SW480 (cell line): ENCODE data around the gene KITLG.
"Not testable (repeated sequence)": the region's sequence is repeated elsewhere in the genome, so short reads cannot be mapped to it uniquely, and the experiment has no call there.

ENCODE experiments used
- DNase-seq: peaks from one replicate; pipeline ENCODE4 v3.0.0-alpha.2; 2016; ENCODE audit warnings: low spot score

The KITLG gene

DNA sequence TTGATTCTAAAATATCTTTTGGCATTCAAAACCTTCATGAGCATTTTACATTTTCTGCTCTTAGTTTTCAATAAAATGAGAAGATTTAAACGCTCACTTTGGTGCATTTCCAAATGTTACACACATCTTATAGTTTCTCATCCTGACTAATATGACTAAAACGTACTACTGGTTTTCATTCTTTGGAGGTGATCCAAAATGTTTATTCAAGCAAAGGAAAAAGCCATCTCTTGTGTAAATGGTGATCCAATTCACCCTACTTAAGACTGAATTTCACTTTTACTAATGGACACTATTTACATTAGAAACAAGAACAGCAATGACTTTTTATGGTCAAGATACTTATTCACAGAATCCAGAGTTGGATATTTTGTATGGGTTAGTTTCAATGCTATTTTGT lies 86.6 kb downstream of the KITLG start:
- no peak for DNase-seq

DNA sequence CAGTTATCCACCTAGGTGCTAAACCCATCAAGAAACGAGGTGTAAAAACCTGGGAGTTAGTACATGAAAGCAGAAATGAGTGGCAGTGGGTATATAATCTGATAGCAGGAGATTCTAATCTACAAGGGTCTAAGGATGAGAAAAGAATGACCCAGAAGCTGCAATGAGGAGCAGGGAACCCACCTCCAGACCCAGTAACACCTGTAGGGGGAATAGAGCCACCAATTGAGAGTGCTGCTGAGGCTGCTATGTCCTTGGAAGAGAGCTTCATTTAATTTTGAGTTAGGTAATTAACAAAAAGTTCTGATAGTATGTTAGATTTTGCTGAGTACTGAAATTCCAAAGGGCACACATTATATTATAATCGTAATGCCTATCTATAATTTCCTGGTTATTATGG lies 89.8 kb downstream of the KITLG start:
- DNase-seq = no peak

DNA sequence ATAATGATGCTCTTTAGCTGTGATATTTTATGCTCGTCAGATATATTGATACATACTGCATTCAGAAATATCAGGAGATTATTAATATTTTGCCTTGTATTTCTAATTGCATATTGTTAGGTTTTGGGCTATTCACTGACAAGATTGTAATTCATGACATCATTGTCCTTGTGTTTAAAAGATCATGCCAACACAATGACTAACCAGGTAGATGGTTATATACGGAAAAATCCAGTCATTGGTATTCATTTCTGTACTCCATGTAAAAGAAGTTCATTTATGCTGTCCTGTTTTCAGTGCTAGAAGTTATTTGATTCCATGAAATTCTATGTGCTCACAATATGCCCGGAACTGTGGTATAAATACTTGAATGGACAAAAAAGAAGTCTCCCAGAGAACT lies 107.5 kb downstream of the KITLG start:
- DNase-seq = no peak

DNA sequence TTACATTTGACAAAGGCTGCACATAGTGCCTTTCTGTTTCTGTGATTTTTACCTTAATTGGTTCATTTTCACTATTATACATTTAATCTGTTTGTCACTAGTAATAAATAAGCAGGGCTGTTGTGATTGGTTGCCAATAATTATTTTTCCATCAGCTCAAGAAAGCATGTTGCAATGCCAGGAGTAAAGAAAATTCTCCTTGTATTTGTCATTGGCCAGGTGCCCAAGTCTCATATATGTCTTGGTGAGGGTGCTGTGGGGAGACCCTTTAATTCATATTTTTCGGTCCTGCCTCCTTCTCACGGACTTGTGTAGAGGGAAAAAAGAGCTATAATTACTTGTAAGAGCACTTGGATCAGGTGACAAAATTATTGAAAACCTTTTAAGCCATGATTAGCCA lies 108.0 kb downstream of the KITLG start:
- no peak for DNase-seq

DNA sequence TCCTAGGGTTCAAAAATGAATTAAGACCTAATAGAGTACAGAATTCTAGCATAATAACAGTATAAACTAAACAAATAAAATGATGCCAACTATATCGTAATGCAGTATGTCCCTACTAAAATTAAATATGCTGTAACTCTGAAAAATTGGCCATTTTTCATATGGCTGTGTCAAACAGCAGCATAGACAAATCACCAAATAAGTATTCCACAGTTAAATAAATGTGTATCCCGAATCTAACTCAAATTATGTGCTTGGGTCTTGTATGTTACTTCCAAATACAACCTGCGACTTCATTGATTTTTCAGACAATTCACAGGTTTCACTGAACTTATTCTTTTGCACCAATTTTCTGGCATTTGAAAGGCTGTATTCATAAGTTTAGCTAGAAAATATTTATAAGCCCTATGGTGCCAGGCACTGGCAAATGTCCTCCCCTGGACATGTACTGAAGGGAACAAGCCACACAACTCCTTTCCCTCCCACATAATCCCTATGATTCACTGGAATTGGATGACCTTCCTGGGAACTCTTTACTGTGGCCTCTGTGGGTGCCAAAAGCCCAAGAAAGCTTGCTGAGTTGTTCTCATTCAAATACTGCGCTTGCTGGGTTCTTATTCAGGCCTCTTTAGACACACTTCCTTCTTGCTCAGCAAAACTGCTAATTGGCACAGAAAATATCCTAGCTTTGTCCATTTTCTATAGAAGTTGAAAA lies 108.8 kb downstream of the KITLG start:
- no peak for DNase-seq

DNA sequence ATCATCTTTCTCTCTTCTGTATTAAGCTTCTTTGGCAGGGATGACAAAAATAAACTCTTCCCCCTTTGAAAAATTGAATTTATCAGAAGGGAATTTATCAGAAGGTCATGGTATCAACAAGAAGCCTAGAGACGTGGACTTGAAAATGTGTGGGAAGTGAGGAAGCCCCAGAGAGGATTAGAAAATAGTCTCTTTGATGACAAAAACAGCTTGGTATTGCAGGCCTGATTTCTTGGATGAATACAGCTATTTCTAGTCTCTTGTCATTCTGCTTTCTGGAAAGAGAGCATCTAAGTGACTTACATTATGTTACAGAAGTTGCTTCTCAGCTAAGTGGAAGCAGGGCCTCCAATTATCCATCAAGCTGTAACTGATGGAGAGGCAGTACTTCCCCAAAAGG lies 111.1 kb downstream of the KITLG start:
- DNase-seq = no peak

DNA sequence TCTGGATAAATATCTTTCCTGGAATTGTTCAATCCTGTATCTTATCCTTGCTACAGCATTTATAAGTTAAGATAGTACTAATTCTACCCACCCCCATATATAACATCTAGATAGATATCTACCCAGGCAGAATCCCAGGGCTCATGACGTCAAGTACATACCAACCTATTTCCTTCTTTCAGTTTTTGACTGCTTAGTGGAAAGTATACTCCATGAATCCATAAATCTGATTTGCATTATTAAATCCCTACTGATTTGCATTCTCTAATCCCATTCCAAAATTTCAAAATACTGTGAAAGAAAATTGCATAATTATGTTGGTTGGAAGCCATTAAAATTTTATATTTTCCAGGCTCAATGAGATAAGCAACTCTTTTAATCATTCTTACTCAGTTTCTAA lies 111.7 kb downstream of the KITLG start:
- no peak for DNase-seq

DNA sequence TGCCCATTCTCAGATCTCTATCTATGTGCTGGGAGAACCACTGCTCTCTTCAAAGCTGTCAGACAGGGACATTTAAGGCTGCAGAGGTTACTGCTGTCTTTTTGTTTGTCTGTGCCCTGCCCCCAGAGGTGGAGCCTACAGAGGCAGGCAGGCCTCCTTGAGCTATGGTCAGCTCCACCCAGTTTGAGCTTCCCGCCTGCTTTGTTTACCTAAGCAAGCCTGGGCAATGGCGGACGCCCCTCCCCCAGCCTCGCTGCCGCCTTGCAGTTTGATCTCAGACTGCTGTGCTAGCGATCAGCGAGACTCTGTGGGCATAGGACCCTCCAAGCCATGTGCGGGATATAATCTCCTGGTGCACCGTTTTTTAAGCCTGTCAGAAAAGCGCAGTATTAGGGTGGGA lies 113.6 kb downstream of the KITLG start:
- DNase-seq = not testable (repeated sequence)

DNA sequence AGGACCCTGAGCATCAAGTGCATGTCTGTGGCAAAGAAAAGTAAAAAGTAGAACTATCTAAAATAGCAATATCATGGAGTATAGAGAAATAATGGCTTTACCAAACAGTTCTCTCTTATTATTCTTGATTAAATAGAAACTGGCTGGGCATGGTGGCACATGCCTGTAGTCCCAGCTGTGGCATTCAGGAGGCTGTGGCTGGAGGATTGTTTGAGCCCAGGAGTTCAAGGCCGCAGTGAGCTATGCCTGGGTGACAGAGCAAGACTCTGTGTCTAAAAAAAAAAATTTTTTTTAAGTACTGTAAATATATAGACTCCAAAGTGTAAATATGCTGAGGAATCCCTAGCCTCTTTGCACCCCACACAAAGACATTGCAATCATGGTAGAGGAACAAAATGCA lies 121.9 kb downstream of the KITLG start:
- no peak for DNase-seq

DNA sequence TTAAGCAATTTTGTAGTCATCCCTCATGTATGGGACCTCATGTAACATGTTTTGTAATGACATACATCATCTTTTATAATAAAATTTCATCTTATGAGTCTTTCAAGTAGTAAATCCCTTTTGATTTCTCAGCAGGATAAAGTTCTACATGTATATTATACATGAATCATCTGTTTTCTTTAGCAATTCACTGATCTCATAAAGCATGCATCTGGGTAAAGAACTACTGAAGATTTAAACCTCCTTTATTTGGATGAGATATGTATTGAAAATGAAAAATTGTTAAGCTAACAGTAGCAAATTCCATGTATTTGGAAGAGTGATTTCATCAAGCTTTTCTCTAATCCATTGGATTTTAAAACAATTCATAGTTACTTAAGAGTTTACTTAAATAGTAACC lies 126.9 kb downstream of the KITLG start:
- DNase-seq = no peak

DNA sequence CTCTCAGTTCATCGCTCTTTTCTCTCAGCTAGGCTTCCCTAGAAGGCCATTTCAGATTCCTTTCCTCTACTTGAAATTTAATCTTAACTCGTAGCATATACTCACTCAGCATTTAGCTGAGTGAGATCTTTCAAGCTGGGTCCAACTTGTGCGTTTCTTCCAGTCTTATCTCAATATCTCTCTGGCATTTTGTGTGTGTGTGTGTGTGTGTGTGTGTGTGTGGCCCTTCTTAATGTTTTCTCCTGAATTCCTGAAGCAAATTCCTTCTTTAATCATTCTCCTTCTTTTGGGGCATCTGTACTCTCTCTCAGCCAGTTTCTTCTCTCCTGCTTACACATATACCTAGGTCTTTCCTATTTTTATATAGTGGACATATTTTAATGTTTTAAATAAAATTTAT lies 129.1 kb downstream of the KITLG start:
- no peak for DNase-seq

DNA sequence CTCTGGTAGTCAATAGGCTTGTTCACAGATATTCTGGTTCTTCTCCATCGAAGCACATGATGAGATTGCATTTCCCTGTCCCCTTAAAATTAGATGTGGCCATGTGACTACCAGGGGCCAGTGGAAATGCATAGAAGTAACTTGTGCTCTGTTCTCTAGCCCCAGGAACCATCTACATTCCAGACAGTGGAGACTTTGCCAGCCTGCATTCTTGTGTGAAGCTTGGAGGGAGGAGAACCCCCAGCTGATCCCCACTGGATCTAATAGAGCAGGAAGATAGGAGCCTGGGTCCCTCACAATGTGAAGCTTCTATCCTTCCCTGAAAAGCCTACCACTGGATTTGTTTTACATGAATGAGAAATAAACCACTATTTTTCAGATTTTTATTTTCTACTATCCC lies 130.1 kb downstream of the KITLG start:
- no peak for DNase-seq

DNA sequence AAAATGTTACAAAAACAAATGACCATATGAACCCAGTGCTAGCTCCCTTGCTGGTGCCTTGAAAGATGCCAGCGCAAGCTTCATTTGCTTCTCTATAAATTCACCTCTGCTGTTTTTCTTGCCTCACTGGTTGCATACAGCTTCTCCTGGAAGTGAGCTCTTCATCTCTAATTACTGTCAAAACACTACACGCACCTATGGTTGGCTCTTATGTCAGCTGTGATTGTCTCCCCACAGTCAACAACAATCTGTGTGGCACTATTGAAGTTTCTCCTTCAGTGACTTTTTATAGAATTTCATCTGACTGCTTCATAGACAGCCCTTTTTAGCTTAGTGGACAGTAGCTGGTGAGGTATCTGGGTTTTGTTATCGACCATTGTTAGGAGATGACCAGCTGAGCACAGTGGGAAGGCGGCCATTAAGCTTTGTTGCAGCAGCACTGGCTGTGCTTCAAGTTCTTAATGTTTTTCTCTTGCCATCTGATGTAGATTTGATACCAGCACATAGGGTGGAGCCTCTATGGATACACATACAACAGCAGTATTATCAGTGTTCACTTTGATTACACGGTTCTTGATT lies 131.8 kb downstream of the KITLG start:
- no peak for DNase-seq

DNA sequence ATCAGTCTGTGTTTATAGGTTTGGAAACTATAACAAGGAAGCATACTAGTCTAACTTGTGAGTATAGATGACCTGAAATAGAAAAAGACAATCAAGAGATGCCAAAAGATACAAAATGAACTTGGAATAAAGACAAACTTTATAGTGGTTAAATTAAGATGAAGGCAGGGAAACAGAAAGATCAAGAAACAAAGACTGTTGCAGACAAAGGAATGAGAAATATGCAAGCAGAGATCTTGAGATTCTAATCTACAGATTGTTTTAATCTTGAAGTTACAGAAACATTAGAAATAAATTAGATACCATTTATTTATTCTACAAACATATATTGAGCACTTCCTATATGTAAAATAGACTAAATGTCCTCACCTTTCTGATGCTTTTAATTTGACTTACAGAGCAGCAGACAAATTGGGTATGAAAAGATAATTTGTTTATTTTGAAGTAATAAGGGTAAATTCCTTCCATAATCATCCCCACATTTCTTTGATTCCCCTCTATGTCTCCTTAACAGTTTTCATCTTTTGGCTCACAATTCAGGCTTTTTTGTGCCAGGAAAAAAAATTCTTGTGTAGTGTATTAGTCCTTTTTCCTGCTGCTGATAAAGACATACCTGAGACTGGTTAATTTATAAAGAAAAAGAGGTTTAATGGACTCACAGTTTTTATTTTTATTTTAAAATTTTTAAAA lies 134.4 kb downstream of the KITLG start:
- no peak for DNase-seq

DNA sequence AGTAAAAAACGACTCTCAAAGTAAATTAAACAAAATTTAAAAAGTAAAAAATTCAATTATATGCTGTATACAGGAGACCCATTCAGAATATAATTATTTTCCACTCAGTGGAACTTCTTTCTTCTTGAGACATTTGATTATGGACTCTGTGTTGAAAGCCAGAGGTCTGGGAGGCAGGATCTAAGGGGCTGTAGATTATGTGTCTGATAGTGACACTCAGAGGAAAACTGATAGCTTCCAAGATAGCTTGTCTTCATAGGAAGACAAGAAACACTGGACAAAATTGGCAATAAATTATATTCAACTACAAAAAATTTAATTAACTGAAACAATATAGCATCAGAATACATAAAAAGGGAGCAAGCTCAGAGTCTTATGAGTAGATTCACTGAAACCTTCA lies 135.8 kb downstream of the KITLG start:
- DNase-seq = no peak
